SH-SY5Y (cell line): ENCODE data around the gene PFKFB2.

ENCODE experiments used
- GATA2 ChIP-seq: IDR thresholded peaks from 2 replicates; pipeline ENCODE4 v1.6.1; 2011; ENCODE audit warnings: mild to moderate bottlenecking, low read depth, low read length
- GATA3 ChIP-seq: IDR thresholded peaks from 2 replicates; pipeline ENCODE4 v1.6.1; 2011; ENCODE audit warnings: low read depth, mild to moderate bottlenecking, low read length, moderate library complexity

Gene PFKFB2

DNA sequence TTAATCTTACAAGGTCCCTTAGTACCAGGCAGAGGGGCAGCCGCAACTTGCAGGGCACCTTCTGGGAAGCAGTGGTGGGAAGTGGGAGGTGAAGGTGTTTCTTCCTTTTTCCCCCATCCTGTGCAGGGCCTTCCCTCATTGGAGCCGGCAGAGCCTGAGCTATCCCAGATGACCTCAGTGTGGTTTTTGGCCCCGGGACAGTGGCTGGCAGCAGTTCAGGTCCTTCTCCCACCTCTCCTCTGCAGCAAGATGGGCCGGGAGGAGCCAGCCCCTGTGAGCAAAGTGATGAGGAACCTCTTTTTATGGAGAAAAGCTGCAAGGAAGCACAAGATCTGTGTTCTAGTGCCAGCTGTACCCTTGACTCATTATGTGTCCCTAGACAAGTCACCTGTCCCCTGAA is 6.8 kb downstream of the PFKFB2 start:
- no peak for TF ChIP-seq GATA2
- no peak for TF ChIP-seq GATA3

DNA sequence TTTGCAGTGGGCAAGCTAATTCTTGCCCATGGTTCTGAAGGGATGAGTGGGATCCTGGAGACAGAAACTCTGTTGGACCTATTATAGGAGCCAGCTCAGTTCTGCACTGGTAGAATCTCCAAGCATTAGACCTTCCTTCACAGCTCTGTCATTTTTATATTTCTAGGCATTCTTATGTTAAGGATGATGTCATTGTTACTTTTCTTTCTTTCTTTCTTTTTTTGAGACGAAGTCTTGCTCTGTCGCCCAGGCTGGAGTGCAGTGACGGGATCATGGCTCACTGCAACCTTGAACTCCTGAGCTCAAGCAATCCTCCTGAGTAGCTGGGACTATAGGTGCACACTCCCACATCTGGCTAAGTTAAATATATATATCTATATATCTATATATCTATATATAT is 7.5 kb downstream of the PFKFB2 start:
- TF ChIP-seq GATA3 (no peak), GATA2 (no peak)

DNA sequence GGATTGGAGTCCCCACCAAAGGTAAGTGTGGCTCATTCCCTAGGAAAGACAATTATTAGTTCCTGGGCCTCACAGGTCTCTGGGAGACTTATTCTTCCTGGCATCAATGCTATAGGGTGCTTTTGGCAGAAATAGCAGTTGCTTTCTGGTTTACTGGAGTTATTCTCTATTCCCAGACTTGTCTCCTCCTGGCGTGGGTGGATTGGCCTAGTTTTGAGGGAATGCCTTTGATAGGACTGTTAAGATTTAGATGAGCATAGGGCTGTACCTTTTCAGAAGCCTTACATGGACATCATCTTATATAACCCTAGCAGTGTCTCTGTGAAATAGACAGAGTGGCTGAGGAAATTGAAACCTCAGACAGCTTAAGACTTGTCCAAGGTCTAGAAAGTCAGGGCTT is 9.0 kb downstream of the PFKFB2 start:
- no peak for TF ChIP-seq GATA2
- TF ChIP-seq GATA3: no peak

DNA sequence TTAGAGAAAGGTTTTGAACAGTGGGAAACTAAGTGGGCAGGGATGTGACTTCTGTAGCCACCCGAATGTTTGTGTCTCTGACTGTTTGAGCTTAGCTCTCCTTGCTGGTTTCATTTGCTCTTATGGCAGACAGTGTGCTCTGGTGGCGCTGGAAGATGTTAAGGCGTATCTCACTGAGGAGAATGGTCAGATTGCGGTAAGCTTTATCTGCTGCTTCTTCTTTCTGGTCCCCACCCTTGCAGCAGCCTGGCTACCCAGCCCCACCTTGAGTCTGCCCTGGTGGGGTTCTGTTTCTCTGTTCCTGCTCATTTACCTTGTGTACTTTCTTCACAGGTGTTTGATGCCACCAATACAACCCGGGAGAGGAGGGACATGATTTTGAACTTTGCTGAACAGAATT is 9.9 kb downstream of the PFKFB2 start:
- TF ChIP-seq GATA3 (no peak), GATA2 (no peak)

DNA sequence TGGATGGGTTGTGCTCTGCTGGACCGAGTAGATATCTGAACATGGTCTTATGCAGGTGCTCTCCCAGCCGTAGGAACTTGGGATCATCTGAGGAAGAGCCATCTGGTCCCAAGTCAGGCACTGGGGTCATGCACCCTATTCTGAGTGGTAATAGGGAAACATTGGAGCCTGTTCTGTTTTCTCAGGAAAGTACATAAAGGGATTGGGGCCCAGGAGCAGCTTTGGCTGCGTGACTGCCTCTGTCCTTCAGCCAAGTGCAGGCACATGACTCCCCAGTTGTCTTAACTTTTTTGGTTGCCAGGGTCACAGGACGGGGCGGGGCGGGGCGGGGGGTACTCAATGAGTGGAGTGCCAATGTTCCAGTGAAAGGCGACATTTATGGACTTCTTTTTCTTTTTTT is 11.5 kb downstream of the PFKFB2 start:
- TF ChIP-seq GATA3 (no peak), GATA2 (no peak)

DNA sequence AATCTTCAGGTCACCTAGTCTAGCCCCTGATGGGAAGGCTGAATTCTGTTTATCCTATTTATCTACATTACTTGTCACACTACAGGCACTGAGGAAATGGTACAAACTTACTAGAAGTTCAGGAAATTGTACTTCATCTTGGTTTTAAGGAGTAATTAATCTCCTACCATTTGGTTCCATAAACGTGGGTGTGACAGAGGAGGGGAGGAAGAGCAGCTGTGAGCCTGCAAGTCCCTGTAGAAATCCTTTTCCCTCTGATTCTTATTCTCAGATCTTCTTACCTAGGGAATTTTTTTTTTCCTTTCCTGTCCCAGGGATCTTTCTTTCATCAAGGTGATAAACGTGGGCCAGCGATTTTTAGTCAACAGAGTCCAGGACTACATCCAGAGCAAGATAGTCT is 14.1 kb downstream of the PFKFB2 start:
- no peak for TF ChIP-seq GATA3
- TF ChIP-seq GATA2: no peak

DNA sequence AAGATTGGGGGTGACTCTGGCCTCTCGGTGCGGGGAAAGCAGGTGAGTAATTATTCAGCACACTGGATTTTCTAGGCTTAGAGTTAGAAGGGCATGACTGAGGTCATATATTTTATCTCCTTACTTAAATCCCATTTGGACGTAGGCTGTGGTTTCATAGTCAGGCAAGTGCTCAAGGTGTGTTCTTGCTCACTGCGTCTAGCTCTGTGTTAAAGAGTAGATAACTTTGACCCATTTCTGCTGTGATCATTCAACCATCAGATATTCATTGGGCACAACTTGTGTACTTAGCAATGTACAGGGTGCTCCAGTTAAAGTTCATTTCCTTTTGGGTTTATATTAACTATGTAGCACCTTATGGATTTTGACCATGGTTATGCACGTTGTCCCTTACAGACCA is 14.6 kb downstream of the PFKFB2 start:
- TF ChIP-seq GATA2: no peak
- no peak for TF ChIP-seq GATA3

DNA sequence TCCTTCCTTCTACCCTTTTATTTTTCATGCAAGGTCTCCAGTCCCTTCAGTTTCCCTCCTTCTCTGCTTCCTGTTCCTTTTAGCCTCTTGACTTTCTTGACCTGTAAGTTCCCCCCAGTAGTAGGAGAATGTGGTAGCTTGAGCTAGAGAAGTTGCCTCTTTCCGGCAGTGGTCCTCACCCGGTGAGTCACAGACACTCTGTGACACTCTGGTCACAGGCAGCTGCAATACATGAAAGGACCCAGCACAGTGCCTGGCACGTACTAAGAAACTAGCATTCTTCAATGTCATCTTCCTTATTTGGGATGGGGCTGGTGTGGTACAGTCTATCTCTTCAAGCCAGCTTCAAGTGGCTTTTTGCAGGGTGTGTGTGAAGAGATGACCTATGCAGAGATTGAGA is 16.0 kb downstream of the PFKFB2 start:
- TF ChIP-seq GATA3: no peak
- no peak for TF ChIP-seq GATA2

DNA sequence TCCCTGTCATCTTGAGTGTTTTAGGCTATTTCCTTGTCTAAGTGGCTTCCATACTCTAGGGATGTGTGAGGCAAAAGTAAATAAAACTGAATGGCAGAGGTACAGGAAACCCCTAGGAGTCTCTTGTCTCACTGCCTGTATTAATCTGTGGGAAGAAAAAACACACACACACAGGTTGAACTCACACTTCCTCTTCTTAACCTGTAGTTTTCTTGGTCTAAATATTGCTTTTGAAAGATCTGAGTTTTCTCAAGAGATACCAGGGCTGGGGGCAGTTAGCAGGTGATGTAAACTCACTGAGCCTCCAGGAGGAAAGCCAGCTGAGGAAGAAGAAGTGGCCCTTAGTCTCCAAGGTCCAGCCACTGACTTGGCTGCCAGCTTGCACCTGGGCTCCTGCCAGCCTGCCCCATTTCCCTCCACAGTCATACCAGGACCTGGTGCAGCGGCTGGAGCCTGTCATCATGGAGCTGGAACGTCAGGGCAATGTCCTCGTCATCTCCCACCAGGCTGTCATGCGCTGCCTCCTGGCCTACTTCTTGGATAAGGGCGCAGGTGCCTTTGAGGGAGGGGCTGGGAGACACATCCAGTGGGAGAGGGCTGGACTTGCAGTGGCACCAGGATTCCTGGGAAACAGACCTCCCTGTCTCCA is 16.9 kb downstream of the PFKFB2 start:
- TF ChIP-seq GATA2 (no peak), GATA3 (no peak)

DNA sequence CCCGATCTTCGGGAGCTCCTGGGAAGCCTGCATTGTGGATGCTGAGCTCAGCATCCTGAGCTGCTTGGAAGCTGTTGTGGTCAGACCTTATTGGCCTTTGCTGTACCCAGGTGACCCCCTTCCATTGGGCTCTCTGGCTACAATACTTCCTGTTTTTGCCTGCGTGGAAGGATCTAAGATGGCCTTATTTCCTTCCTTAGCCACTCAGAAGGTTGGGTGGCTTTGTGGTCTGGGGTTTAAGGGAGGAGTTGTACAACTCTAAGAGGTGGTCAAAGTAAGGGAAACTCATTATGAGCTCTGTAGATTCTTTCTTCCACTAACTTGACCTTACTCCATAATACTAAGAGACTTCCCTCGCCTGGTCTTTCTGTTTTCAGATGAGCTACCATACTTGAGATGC is 17.7 kb downstream of the PFKFB2 start:
- TF ChIP-seq GATA2 (no peak), GATA3 (no peak)

DNA sequence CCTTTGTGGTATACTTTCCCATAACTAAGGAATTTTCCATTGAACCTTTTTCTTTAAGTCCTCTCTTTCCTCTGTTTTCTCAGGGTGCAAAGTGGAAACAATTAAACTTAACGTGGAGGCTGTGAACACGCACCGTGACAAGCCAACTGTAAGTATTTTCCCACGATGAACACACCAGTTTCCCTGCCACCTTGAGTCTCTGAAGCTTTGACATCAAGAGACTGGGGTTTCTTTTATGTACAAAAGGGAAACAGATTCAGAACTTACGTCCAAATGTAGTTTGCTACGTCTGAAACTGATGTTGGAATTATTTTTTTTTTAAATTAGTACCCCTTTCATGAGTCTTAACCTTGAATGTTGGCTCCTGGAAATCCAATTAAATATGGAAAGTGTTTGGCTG is 18.4 kb downstream of the PFKFB2 start:
- TF ChIP-seq GATA2: no peak
- no peak for TF ChIP-seq GATA3

DNA sequence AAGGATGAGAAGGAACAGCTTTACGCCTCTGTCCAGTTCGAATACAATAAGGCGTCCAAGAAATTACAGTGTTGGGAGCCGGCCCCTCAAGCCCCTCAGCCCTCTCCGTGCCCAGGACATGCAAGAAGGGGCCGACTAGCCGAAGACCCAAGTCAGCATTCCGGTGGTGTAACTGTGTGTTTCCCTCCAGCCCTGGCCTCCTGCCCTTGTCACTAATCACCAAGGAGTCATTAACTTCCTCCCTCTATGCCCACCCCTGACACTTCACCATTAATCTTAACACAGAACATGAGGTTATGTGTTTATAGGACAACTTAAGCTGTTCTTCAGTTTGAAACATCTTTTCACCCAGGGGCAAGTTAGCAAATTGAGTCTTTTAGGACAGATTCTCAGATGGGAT is 19.2 kb downstream of the PFKFB2 start:
- TF ChIP-seq GATA2 (no peak), GATA3 (no peak)

DNA sequence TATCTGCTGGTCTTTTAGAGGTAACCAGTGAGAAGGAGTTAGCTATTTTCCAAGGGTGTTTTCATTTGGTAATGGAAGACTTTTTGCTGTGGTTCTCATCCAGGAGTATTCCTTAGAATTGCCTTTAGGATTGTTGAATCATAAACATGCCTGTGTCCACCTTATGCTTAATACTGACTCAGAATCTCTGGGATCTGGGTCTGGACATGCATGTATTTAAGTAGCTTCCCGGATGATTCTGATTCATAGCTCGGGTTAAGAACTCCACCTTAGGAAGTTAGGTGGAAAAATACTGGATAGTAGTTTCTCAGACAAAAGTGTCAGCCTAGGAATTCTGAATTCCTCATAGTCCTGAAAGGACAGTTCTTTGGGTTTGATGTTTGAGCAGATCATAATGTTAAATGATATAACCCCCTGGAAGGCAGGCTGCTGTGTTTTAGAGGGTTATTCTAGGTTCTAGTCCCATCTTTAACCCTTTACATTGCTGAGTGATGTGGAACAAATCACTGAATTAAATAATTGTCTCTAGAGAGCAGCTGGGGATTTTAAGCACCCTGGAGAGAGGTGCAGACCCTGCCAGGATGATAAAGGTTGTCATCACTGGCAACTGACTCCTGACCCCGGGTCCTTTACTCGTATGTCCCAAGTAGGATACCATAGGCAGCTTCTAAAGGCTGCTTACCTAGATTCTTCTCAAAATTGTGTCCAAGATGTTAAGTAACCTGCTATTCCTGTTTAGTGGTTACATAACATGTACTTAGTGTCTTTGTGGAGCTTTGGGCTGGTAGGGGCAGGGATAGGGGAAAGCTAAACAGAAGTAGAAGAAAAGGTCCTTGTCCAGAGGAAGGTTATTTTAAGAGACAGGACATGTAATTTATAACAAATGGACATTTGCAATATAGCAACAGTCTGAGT is 21.1 kb downstream of the PFKFB2 start:
- no peak for TF ChIP-seq GATA2
- no peak for TF ChIP-seq GATA3

DNA sequence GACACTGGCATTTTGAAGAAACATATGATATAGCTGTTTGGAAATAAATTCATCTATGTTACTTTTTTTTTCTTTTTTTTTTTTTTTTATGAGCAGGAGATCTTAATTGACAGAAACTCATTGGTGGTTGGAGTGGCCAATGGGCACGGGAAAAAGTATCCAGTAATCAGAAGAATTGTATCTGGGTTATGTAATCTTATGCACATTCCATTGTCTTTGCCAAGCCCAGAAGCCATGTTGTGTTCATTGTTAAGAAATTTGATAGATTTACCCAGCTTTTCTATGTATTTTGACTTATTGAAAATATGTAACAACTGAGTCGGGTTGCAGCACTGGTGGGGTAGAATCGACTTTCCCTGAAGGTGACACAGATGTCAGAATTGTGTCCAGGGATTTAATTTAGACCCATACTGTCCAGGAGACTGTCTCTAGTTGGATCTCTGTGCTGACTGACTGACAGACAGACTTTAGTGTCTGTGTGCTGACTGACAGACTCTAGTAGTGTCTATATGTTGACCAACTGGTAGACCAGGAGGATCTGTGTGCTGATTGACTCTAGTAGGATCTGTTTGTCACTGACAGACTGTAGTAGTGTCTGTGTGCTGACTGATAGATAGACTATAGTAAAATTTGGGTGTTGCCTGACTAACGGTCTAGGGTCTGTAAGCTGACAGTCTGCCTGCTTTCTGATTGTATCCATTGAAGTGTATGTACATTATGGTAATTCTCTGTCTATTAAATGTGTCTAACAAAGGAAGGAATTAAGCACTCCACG is 23.3 kb downstream of the PFKFB2 start:
- no peak for TF ChIP-seq GATA2
